ENCODE data around the gene GRXCR2.

Gene GRXCR2, protein sequence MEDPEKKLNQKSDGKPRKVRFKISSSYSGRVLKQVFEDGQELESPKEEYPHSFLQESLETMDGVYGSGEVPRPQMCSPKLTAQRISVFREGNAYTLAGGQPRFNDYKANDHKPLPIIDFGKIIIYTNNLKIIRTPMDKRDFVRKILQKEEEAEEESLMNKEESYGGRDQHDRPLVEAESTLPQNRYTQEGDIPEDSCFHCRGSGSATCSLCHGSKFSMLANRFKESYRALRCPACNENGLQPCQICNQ

DNA sequence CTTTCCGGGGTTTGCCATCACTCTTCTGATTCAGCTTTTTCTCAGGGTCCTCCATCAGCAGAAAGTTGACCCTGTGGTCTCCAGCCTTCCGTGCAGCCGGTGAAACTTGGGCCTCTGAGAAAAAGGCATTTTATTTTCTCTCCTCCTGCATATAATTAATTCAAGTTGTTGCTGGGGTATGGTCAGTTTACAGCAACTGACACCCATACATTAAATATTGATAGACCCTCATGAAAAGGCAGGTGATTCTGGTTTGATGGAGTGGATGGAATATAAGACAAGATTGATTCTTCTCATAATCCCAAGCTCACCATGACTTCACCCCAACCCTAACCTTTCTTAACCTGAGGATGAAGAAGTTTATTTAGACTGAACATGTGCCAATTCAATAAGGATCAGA, at the start of gene GRXCR2:
TSS of gene GRXCR2 (minus strand) at position 101 of the 400 bp plus-strand sequence. CDS start at position 55, 46 bp downstream.
- Histone ChIP-seq H3K79me2 (ENCODE audit: control insufficient read depth, insufficient read depth, low read length, unreplicated experiment) (no peaks in the 10 kb centered on the region), H3K36me3 (ENCODE audit: insufficient read depth, low read length) (no peaks in the 10 kb centered on the region), H3K4me3 (ENCODE audit: low read depth, low read length) (no peak within 1 kb of the TSS), H3K27me3 (ENCODE audit: insufficient read depth, low read length) (no peaks in the 10 kb centered on the region), H3K4me1 (ENCODE audit: control insufficient read depth, insufficient read depth, low read length, unreplicated experiment) (no peaks in the 10 kb centered on the region), H2AFZ (ENCODE audit: low read length, unreplicated experiment) (no peak within 1 kb of the TSS), H3K27ac (ENCODE audit: low read depth, low read length) (no peak within 1 kb of the TSS)

DNA sequence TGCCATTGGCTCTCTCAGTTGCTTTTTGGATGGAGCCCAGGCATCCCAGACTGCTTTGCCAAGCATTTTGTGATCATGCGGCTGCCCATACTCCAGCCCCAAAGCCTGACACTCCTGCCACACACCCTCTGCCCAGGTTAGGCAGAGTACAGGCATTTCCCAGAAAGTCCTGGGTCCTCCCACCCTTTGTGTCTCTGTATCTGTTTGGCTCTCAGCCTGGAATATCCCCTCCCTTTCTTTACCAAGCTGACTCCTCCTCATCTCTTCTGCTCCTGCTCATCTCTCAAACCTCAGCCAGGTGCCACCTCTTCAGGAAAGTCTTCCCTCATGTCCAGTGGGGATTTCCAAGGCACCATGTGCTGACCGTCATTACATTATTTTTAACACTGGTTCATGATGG, 49.2 kb upstream of the GRXCR2 start:
- Histone ChIP-seq H3K36me3 (ENCODE audit: insufficient read depth, low read length) (no peaks in the 10 kb centered on the region), H3K4me1 (ENCODE audit: control insufficient read depth, insufficient read depth, low read length, unreplicated experiment) (peaks cover 27% of the 10 kb centered on the region), H3K27me3 (ENCODE audit: insufficient read depth, low read length) (no peaks in the 10 kb centered on the region), H2AFZ (ENCODE audit: low read length, unreplicated experiment) (no peak overlapping the region), H3K4me3 (ENCODE audit: low read depth, low read length) (no peak overlapping the region), H3K79me2 (ENCODE audit: control insufficient read depth, insufficient read depth, low read length, unreplicated experiment) (no peaks in the 10 kb centered on the region), H3K27ac (ENCODE audit: low read depth, low read length) (no peak overlapping the region)

DNA sequence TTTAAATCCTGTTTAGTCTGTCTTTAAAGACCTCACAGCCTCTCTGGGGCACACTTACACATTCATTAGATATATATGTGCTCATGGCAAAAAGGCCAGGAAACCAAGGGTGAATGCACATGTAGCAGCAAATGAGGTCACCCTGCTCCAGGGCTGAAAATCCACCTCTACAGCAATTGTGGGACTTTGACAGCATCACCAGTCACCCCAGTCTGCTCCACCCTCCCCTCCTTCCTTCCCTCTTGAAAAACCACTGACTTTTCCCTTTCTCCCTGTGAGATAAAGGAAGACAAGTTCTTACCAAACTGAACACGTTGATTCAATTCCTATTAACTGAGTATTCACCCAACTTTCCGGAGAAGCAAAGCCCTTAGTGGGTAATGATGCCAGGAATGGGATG, 48.4 kb upstream of the GRXCR2 start:
- Histone ChIP-seq H3K4me1 (ENCODE audit: control insufficient read depth, insufficient read depth, low read length, unreplicated experiment) (peaks cover 28% of the 10 kb centered on the region), H3K79me2 (ENCODE audit: control insufficient read depth, insufficient read depth, low read length, unreplicated experiment) (no peaks in the 10 kb centered on the region), H3K4me3 (ENCODE audit: low read depth, low read length) (no peak overlapping the region), H3K27ac (ENCODE audit: low read depth, low read length) (no peak overlapping the region), H3K36me3 (ENCODE audit: insufficient read depth, low read length) (no peaks in the 10 kb centered on the region), H3K27me3 (ENCODE audit: insufficient read depth, low read length) (no peaks in the 10 kb centered on the region), H2AFZ (ENCODE audit: low read length, unreplicated experiment) (no peak overlapping the region)

DNA sequence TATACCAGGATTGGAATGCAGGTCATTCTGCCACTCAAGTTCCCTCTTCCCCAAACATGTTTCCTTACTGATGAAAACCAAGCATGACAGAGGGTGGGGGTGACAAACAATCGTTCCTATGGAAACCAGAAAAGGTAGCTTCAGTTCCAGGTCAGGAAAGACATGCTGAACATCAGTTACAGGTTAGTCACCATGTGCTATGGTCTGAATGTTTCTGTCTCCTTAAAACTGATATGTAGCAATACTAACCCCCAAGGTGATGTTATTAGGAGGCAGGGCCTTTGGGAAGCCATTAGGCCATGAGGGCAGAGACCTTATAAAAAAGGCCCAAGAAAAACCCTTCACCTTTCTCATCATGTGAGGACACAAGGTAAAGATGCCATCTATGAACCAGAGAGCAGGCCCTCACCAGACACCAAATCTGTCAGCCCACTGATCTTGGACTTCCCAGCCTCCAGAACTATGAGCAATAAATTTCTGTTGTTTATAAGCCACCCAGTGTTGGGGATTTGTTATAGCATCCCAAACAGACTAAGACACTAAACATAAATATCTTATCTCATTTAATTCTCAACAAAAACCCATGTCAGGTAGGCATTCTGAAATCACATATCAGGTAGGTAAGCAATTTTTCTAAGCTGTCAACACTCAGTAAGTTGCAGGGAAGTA, 47.9 kb upstream of the GRXCR2 start:
- no peaks in the 10 kb centered on the region for H3K27me3 ChIP-seq (ENCODE audit: insufficient read depth, low read length)
- H3K4me1 ChIP-seq (ENCODE audit: control insufficient read depth, insufficient read depth, low read length, unreplicated experiment): peaks cover 22% of the 10 kb centered on the region
- H3K79me2 ChIP-seq (ENCODE audit: control insufficient read depth, insufficient read depth, low read length, unreplicated experiment): no peaks in the 10 kb centered on the region
- H3K36me3 ChIP-seq (ENCODE audit: insufficient read depth, low read length): no peaks in the 10 kb centered on the region
- no peak overlapping the region for H3K4me3 ChIP-seq (ENCODE audit: low read depth, low read length)
- no peak overlapping the region for H2AFZ ChIP-seq (ENCODE audit: low read length, unreplicated experiment)
- no peak overlapping the region for H3K27ac ChIP-seq (ENCODE audit: low read depth, low read length)

DNA sequence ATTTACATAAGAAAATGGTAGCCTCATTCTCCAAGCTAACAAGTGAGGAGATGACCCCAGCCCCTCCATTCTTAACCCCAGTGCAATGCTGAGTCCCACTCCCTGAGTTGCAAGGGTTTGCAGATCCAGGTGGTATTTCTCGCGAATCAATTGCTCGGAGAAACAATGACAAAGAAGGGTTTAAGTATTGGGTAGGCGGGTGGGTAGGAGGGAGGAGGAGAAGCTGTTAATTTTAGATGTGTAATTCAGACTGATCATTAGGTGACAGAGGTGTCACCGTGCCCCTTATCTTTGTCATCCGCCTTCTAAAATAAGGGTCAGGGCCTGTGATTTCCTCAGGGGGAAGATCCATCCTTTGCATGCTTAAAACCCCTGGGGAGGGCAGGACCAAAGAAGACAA, 46.6 kb upstream of the GRXCR2 start:
- H2AFZ ChIP-seq (ENCODE audit: low read length, unreplicated experiment): no peak overlapping the region
- no peak overlapping the region for H3K27ac ChIP-seq (ENCODE audit: low read depth, low read length)
- no peaks in the 10 kb centered on the region for H3K36me3 ChIP-seq (ENCODE audit: insufficient read depth, low read length)
- no peaks in the 10 kb centered on the region for H3K27me3 ChIP-seq (ENCODE audit: insufficient read depth, low read length)
- peaks cover 10% of the 10 kb centered on the region for H3K4me1 ChIP-seq (ENCODE audit: control insufficient read depth, insufficient read depth, low read length, unreplicated experiment)
- H3K4me3 ChIP-seq (ENCODE audit: low read depth, low read length): no peak overlapping the region
- no peaks in the 10 kb centered on the region for H3K79me2 ChIP-seq (ENCODE audit: control insufficient read depth, insufficient read depth, low read length, unreplicated experiment)

DNA sequence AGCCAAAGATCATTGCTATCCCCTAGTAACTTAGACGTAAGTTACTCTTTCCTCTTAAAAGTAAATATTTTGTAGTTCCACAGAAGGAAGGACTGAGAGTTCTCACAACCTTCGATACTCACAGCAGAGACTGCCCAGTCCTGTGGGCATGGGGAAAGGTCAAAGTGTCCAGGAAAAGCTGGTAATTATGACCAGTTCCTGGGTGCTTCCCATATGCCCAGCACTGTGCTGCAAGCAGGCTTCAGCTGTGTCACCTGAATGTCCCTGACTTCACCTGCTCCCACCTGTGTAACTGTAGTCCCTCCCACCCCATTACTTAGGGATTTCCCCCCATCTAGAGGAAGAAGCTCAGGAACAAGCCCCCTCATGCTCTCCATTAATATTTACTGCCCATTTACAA, 45.6 kb upstream of the GRXCR2 start:
- Histone ChIP-seq H3K4me1 (ENCODE audit: control insufficient read depth, insufficient read depth, low read length, unreplicated experiment) (peaks cover 7% of the 10 kb centered on the region), H3K4me3 (ENCODE audit: low read depth, low read length) (no peak overlapping the region)

DNA sequence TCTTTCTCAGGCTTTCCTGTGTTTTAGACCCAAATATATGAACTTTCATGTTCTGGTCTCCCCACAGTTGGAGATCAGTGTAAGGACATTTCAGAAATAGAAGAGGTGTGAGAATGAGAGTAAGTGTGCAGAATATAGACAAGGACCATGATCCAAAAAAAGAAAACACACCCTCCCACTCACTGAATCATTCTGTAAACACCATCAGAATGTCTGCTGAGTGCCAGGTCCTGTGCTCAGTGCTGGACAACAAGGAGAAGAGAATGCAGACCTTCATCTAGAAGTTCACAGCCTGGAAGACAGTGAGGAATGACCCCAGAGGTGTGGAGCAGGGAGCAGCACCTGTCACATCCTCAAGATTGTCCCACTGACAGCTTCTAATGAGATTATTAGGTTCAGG, 44.5 kb upstream of the GRXCR2 start:
- peaks cover 7% of the 10 kb centered on the region for H3K4me1 ChIP-seq (ENCODE audit: control insufficient read depth, insufficient read depth, low read length, unreplicated experiment)
- no peaks in the 10 kb centered on the region for H3K27me3 ChIP-seq (ENCODE audit: insufficient read depth, low read length)
- no peak overlapping the region for H2AFZ ChIP-seq (ENCODE audit: low read length, unreplicated experiment)
- H3K36me3 ChIP-seq (ENCODE audit: insufficient read depth, low read length): no peaks in the 10 kb centered on the region
- no peak overlapping the region for H3K27ac ChIP-seq (ENCODE audit: low read depth, low read length)
- no peaks in the 10 kb centered on the region for H3K79me2 ChIP-seq (ENCODE audit: control insufficient read depth, insufficient read depth, low read length, unreplicated experiment)
- no peak overlapping the region for H3K4me3 ChIP-seq (ENCODE audit: low read depth, low read length)

More for the DNA sequence above, 45.6 kb upstream of the GRXCR2 start:
- Histone ChIP-seq H3K27me3 (ENCODE audit: insufficient read depth, low read length) (no peaks in the 10 kb centered on the region), H2AFZ (ENCODE audit: low read length, unreplicated experiment) (no peak overlapping the region), H3K36me3 (ENCODE audit: insufficient read depth, low read length) (no peaks in the 10 kb centered on the region), H3K27ac (ENCODE audit: low read depth, low read length) (no peak overlapping the region), H3K79me2 (ENCODE audit: control insufficient read depth, insufficient read depth, low read length, unreplicated experiment) (no peaks in the 10 kb centered on the region)

DNA sequence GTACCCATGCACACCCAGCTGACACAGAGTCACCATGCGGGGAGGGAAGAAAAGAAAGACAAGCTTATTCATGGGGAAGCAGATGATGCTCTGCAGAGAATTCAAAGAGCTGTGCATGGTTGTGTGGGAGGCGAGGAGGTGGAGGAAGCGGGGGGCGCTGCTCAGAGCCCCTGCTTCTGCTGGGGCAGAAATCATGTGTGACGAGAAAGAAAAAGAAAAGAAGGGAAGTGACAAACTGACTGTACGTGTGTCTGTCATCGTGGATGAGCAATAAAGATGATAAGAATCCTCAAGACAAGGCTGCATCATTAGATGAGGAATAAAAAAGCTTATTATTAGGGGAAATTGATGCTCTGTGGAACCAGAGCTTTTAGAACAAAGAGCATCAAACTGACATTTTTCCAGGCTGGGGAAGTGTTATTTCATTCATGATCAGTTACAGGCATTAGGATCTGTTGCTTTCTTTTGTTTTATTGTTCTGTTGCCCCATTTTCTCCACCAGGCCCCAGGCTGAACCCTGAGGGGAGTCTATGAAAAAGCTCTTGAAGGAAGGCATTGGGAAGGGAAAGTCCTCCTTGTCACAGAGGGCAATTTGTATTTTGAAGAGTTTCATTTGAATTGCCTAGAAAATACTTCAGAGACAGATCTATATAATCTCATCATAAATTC, 43.3 kb upstream of the GRXCR2 start:
- no peaks in the 10 kb centered on the region for H3K27me3 ChIP-seq (ENCODE audit: insufficient read depth, low read length)
- H3K36me3 ChIP-seq (ENCODE audit: insufficient read depth, low read length): no peaks in the 10 kb centered on the region

DNA sequence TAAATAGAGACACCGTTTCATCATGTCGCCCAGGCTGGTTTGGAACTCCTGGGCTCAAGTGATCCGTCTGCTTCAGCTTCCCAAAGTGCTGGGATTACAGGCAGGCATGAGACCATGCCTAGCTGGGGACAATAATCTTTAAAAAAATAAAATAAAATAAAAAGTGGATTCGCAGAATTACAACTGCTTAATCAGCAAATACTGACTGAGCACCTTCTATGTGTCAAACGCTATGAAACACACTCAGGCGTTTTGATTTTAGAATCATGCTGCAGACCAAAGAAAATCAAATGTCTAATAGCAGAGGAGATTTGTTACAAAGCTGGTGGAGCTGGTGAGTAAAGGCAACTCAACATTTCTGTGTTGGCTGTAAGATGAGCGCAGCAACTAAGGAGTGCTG, 40.9 kb upstream of the GRXCR2 start:
- Histone ChIP-seq H3K27me3 (ENCODE audit: insufficient read depth, low read length) (0 out of 2 replicates have a peak, but pooled peaks cover 3% of the 10 kb centered on the region), H2AFZ (ENCODE audit: low read length, unreplicated experiment) (no peak overlapping the region), H3K4me1 (ENCODE audit: control insufficient read depth, insufficient read depth, low read length, unreplicated experiment) (peaks cover 7% of the 10 kb centered on the region), H3K4me3 (ENCODE audit: low read depth, low read length) (no peak overlapping the region), H3K27ac (ENCODE audit: low read depth, low read length) (no peak overlapping the region), H3K79me2 (ENCODE audit: control insufficient read depth, insufficient read depth, low read length, unreplicated experiment) (no peaks in the 10 kb centered on the region), H3K36me3 (ENCODE audit: insufficient read depth, low read length) (no peaks in the 10 kb centered on the region)

More for the DNA sequence above, 43.3 kb upstream of the GRXCR2 start:
- Histone ChIP-seq H2AFZ (ENCODE audit: low read length, unreplicated experiment) (no peak overlapping the region), H3K4me3 (ENCODE audit: low read depth, low read length) (no peak overlapping the region), H3K4me1 (ENCODE audit: control insufficient read depth, insufficient read depth, low read length, unreplicated experiment) (peaks cover 7% of the 10 kb centered on the region), H3K79me2 (ENCODE audit: control insufficient read depth, insufficient read depth, low read length, unreplicated experiment) (no peaks in the 10 kb centered on the region), H3K27ac (ENCODE audit: low read depth, low read length) (no peak overlapping the region)

DNA sequence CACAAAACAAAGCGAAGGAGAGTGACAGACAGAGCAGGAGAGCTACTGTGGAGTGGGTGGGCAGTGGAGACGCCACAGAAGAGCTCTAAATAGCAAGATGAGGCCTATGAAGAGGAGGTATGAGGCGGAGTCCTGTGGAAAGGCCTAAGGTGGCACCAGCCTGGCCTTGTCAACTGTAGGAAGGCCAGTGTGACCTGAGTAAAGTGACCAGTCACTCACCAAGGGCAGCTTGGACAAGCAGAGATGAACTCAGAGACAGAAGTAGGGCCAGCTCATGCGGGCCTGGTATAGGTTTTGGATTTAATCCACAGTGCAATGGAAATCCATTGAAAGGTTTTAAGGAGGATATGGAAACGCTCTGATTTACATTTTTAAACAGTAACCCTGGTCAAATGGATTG, 39.8 kb upstream of the GRXCR2 start:
- Histone ChIP-seq H3K36me3 (ENCODE audit: insufficient read depth, low read length) (no peaks in the 10 kb centered on the region), H3K4me3 (ENCODE audit: low read depth, low read length) (no peak overlapping the region), H3K27ac (ENCODE audit: low read depth, low read length) (no peak overlapping the region), H3K79me2 (ENCODE audit: control insufficient read depth, insufficient read depth, low read length, unreplicated experiment) (no peaks in the 10 kb centered on the region), H2AFZ (ENCODE audit: low read length, unreplicated experiment) (no peak overlapping the region), H3K27me3 (ENCODE audit: insufficient read depth, low read length) (0 out of 2 replicates have a peak, but pooled peaks cover 6% of the 10 kb centered on the region), H3K4me1 (ENCODE audit: control insufficient read depth, insufficient read depth, low read length, unreplicated experiment) (peaks cover 7% of the 10 kb centered on the region)
